ENCODE measurements around the gene OLFML1. TPM values are rescaled to one million over a fixed set of nuclear protein-coding genes. Genes with fewer than 3 reads are reported as not detected.

Gene OLFML1
- total RNA-seq, 4 donors from 2014 or later, result 1.2 to 5.3 (median 2.2) TPM

DNA sequence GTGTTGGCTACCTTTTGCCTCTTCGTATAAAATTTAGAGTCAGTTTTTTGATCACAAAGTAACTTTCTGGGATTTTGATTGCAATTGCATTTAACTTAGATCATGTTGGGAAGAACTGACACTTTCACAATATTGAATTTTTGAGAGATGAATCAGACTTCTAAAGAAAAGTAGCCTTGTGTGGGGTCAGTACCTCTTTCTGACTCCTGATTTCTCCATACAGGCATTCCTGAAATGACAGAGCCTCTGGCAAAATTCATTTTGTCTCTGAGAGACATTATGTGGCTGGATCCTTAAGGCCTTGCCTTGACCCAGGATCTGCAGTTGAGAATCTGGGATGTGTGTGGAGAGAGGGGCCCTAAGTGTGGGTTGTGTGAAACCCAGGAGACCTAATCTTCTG, 66.3 kb downstream of the OLFML1 start:
- Histone ChIP-seq H3K36me3 (peaks cover 8% of the 10 kb centered on the region), H3K27ac (no peak overlapping the region), H3K4me1 (peaks cover 30% of the 10 kb centered on the region), H3K9me3 (no peaks in the 10 kb centered on the region), H3K27me3 (no peaks in the 10 kb centered on the region), H3K4me3 (no peak overlapping the region)
- TF ChIP-seq, protein P1, sequence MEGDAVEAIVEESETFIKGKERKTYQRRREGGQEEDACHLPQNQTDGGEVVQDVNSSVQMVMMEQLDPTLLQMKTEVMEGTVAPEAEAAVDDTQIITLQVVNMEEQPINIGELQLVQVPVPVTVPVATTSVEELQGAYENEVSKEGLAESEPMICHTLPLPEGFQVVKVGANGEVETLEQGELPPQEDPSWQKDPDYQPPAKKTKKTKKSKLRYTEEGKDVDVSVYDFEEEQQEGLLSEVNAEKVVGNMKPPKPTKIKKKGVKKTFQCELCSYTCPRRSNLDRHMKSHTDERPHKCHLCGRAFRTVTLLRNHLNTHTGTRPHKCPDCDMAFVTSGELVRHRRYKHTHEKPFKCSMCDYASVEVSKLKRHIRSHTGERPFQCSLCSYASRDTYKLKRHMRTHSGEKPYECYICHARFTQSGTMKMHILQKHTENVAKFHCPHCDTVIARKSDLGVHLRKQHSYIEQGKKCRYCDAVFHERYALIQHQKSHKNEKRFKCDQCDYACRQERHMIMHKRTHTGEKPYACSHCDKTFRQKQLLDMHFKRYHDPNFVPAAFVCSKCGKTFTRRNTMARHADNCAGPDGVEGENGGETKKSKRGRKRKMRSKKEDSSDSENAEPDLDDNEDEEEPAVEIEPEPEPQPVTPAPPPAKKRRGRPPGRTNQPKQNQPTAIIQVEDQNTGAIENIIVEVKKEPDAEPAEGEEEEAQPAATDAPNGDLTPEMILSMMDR (IDR thresholded peaks at IDR 0.05), result no peak
- TF ChIP-seq POLR2A (IDR thresholded peaks at IDR 0.05) (no peak), POLR2AphosphoS5 (IDR thresholded peaks at IDR 0.05) (no peak), EP300 (IDR thresholded peaks at IDR 0.05) (no peak)
- no peak for DNase-seq (ENCODE audit: low spot score in 2 of 2)
- WGBS, result 71% methylated on average over 1 of the region's 1 CpG

DNA sequence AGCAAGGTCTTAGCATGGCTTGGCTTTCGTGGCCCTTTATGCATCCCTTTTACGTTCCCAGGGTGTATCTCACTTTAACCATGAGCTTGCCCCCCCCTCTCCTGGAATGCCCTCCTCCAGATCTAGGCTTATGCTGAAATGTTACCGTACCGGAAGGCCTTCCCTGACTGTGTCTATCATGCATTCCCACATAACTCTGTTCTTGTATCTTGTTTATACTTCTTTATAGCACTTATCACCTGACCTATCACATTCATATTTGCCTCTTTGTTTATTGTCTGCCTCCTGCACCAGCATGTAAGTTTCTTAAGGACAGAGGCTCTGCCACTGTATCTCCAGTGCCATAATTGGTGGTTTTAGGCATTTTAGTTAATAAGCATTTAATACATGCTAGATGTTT, 67.4 kb downstream of the OLFML1 start:
- WGBS, result 89% methylated on average over 4 of the region's 4 CpGs
- Histone ChIP-seq H3K4me3 (no peak overlapping the region), H3K4me1 (peaks cover 19% of the 10 kb centered on the region), H3K9me3 (no peaks in the 10 kb centered on the region), H3K27me3 (no peaks in the 10 kb centered on the region), H3K36me3 (peaks cover 8% of the 10 kb centered on the region), H3K27ac (no peak overlapping the region)
- TF ChIP-seq POLR2AphosphoS5 (IDR thresholded peaks at IDR 0.05) (no peak), EP300 (IDR thresholded peaks at IDR 0.05) (no peak), POLR2A (IDR thresholded peaks at IDR 0.05) (no peak)
- TF ChIP-seq, protein P1 (IDR thresholded peaks at IDR 0.05), result no peak
- DNase-seq (ENCODE audit: low spot score in 2 of 2), result no peak

DNA sequence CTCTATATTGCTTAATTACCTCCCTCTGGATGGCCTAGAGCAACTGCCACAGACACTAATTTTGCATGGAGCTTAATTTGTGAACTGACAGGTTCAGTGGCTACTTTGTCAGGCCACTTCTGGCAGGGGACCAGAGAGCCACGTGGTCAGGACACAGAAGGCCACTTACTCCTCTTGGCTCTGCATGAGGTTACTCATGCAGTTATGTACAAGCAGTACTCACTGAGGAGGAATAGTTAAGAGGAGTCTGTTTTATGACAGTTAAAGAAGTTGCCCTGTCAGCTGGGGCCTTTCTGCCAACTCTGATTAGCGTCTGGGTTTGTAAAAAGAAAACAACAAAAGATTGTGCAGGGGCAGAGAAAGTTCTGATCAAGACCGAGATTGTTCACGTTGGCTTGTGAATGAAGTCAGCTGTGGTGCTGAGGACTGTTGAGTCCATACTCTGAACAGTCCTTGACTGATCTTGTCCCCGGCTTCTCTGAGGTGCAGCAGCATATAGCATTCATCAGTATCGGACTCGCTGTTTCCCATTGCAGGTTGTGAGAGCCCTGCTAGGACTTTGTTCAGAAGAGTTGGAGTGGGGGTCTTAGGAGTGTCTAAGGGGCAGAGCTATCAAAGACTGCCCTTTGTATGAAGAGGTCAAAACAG, 69.9 kb downstream of the OLFML1 start:
- Histone ChIP-seq H3K4me1 (peaks cover 11% of the 10 kb centered on the region), H3K9me3 (no peaks in the 10 kb centered on the region), H3K36me3 (peaks cover 4% of the 10 kb centered on the region), H3K4me3 (no peak overlapping the region), H3K27me3 (no peaks in the 10 kb centered on the region), H3K27ac (peak overlapping the region; percentile 39)
- no peak for TF ChIP-seq POLR2A (IDR thresholded peaks at IDR 0.05)
- no peak for TF ChIP-seq EP300 (IDR thresholded peaks at IDR 0.05)
- DNase-seq (ENCODE audit: low spot score in 2 of 2), result no peak
- 48% methylated on average over 7 of the region's 7 CpGs for WGBS

DNA sequence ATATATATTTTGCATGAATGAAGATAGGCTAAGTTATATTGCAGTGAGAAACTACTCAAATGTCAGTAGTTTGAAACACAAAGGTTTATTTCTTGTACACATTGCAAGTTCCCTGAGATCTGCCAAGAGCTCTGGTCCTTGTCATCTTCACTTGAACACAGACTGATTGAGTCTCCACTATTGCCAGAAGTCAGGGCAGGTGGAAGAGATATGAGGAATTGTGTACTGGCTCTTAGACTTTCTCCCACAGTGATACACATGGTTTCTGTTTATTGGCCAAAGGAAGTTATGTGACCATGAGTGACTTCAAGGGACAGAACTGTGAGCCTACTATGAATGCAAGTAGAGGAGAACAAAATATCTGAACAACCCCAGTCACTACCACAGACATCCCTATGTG, 72.7 kb downstream of the OLFML1 start:
- no peak overlapping the region for H3K27ac ChIP-seq
- H3K4me3 ChIP-seq, result no peak overlapping the region
- H3K4me1 ChIP-seq, result peaks cover 12% of the 10 kb centered on the region
- DNase-seq (ENCODE audit: low spot score in 2 of 2), result no peak
- TF ChIP-seq, protein P1 (IDR thresholded peaks at IDR 0.05), result no peak
- TF ChIP-seq POLR2AphosphoS5 (IDR thresholded peaks at IDR 0.05) (no peak), EP300 (IDR thresholded peaks at IDR 0.05) (no peak), POLR2A (IDR thresholded peaks at IDR 0.05) (no peak)
- H3K9me3 ChIP-seq, result no peaks in the 10 kb centered on the region
- H3K27me3 ChIP-seq, result no peaks in the 10 kb centered on the region
- H3K36me3 ChIP-seq, result no peaks in the 10 kb centered on the region

DNA sequence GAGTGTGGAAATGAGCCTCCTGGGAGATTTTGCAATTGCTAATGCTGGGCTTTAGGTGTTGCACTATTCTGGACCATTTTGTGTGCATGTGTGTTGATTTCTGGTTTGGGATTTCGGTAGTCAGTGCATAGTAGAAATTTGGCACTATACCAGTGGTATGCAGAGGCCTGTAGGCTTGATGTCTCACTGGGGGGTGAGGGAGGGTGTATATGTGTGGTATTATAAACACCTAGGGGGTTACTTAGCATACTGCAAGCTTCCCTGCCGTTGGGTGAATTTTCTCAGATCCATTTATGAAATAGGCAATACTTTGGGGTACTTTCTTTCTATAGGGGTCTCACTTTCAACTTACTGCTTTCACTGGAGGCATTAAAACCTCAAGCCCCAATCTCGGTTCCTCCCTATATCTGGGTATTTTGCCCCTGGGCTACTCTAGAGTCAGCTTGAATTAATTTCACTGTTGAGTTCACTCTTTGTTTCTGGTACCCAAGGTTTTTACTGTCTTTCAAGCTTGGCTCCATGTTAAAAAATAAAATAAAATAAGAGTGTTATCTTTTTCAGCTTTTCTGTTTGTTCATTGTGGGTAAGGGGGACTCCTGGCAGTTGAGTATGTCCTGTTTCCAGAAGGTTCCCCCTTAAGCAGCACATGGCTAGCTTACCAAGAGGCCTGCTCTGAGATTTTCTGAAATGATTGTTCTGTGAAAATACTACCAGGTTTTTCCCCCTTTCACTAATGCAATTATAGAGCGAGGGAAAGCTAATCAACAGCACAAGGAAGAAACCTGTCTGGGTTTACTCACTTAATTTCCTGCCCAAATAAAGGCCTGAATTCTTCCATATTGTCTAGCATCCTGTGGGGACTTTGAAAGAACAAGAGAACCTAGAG, 74.3 kb downstream of the OLFML1 start:
- no peak for DNase-seq (ENCODE audit: low spot score in 2 of 2)
- no peak overlapping the region for H3K4me3 ChIP-seq
- no peaks in the 10 kb centered on the region for H3K9me3 ChIP-seq
- peaks cover 14% of the 10 kb centered on the region for H3K4me1 ChIP-seq
- TF ChIP-seq EP300 (IDR thresholded peaks at IDR 0.05) (no peak), POLR2A (IDR thresholded peaks at IDR 0.05) (no peak), POLR2AphosphoS5 (IDR thresholded peaks at IDR 0.05) (no peak)
- TF ChIP-seq, protein P1 (IDR thresholded peaks at IDR 0.05), result no peak
- no peaks in the 10 kb centered on the region for H3K36me3 ChIP-seq
- H3K27me3 ChIP-seq, result no peaks in the 10 kb centered on the region
- WGBS, result 64% methylated on average over 4 of the region's 4 CpGs
- H3K27ac ChIP-seq, result no peak overlapping the region

Other genes with a start within 250 kb of the OLFML1 start
- gene SYT9, start 233.6 kb upstream of the OLFML1 start, total RNA-seq, result 1 to 10 TPM in 1 of 4 donors, under 1 TPM in 3; 0.24 to 2.1 (median 0.52) TPM
- 100 to 1,000 TPM in 1 of 4 donors, 10 to 100 TPM in 3; 68.2 to 139 (median 76.2) TPM for gene PPFIBP2, start 28.5 kb downstream of the OLFML1 start, total RNA-seq
- 10 to 100 TPM; 30.7 to 78.4 (median 53.9) TPM for gene CYB5R2, start 188.0 kb downstream of the OLFML1 start, total RNA-seq
- 10 to 100 TPM in 2 of 4 donors, 1 to 10 TPM in 2; 6.2 to 44.0 (median 20.3) TPM for gene OVCH2, start 221.0 kb downstream of the OLFML1 start, total RNA-seq

Data from suprapubic skin (tissue), 4 donors.